Thoracic aorta (tissue), 2 donors: Measurements from ENCODE around the gene CFAP100. TPM values are rescaled to one million over a fixed set of nuclear protein-coding genes. Genes with fewer than 3 reads are reported as not detected.

ENCODE experiments used
- ATAC-seq: fragments of 150-250 bp; one replicate; pipeline ENCODE4 v1.8.0; 2017; ENCODE audit warnings: low read depth; ENCODE audit not compliant: insufficient number of reproducible peaks, low FRiP score
- DNase-seq: peaks from one replicate; pipeline ENCODE4 v3.0.0-alpha.2; 2020; ENCODE audit warnings: low spot score
- H3K27ac ChIP-seq, 2 donors: fragments of 200-600 bp; sonication (generic); 1 replicate in 1 of 2; 2 replicates in 1 of 2; pipeline ENCODE4 v1.5.1; 2016; ENCODE audit warnings: mild to moderate bottlenecking in 2 of 2, moderate library complexity in 2 of 2
- H3K27me3 ChIP-seq: fragments of 200-600 bp; sonication (generic); replicated peaks from 2 replicates; pipeline ENCODE4 v1.6.0; 2016; ENCODE audit warnings: mild to moderate bottlenecking; ENCODE audit not compliant: insufficient read depth
- H3K36me3 ChIP-seq: fragments of 200-600 bp; sonication (generic); one replicate; pipeline ENCODE4 v1.5.1; 2016
- H3K4me1 ChIP-seq, 2 donors: fragments of 200-600 bp; sonication (generic); 1 replicate in 1 of 2; 2 replicates in 1 of 2; pipeline versions ENCODE4 v1.5.1 to v1.6.0; 2016; ENCODE audit warnings: low read depth in 2 of 2, mild to moderate bottlenecking in 1 of 2; ENCODE audit not compliant: control insufficient read depth in 1 of 2
- H3K4me3 ChIP-seq: fragments of 200-600 bp; sonication (generic); 2 replicates; pipeline ENCODE4 v1.5.1; 2016; ENCODE audit warnings: mild to moderate bottlenecking
- H3K9me3 ChIP-seq: fragments of 200-600 bp; sonication (generic); 2 replicates; pipeline ENCODE4 v1.5.1; 2016
- CTCF ChIP-seq: fragments of 200-600 bp; sonication (generic); IDR thresholded peaks from one replicate; pipeline ENCODE4 v1.5.1; 2019; ENCODE audit warnings: antibody characterized with exemption
- total RNA-seq, 2 donors: library from RNA; depleted of rRNA; stranded (reverse); fragments of >200 nt; gene quantifications; one replicate each; pipeline versions ENCODE4 v1.1.0 to v1.2.3, GENCODE V29; 2016

Gene CFAP100
- total RNA-seq, 2 donors from 2014 or later = not detected

- Histone ChIP-seq H3K36me3 (no peaks in the 10 kb centered on the region), H3K27me3 (no peaks in the 10 kb centered on the region), H3K4me3 (no peak overlapping the region), H3K9me3 (no peaks in the 10 kb centered on the region), H3K4me1 (no peaks in the 10 kb centered on the region), H3K27ac (no peak overlapping the region)
- DNase-seq (no peak), ATAC-seq (no peak)
- TF ChIP-seq CTCF = no peak
Observed at GRCh38 chr3:126370055-126370454, 24.7 kb upstream of the CFAP100 start.

- Histone ChIP-seq H3K4me1 (no peaks in the 10 kb centered on the region), H3K27me3 (no peaks in the 10 kb centered on the region), H3K27ac (no peak overlapping the region), H3K4me3 (no peak overlapping the region), H3K36me3 (no peaks in the 10 kb centered on the region), H3K9me3 (no peaks in the 10 kb centered on the region)
- ATAC-seq = no peak
- TF ChIP-seq CTCF = no peak
- no peak for DNase-seq
Observed at GRCh38 chr3:126370606-126371005, 24.1 kb upstream of the CFAP100 start.

- DNase-seq (no peak), ATAC-seq (no peak)
- Histone ChIP-seq H3K4me1 (no peaks in the 10 kb centered on the region), H3K27ac (no peak overlapping the region), H3K36me3 (no peaks in the 10 kb centered on the region), H3K4me3 (no peak overlapping the region), H3K27me3 (no peaks in the 10 kb centered on the region), H3K9me3 (no peaks in the 10 kb centered on the region)
- no peak for TF ChIP-seq CTCF
Observed at GRCh38 chr3:126371096-126371705, 23.5 kb upstream of the CFAP100 start.

- no peaks in the 10 kb centered on the region for H3K27me3 ChIP-seq
- no peaks in the 10 kb centered on the region for H3K9me3 ChIP-seq
- no peak overlapping the region for H3K27ac ChIP-seq
- no peak for DNase-seq
- H3K4me3 ChIP-seq = no peak overlapping the region
- no peaks in the 10 kb centered on the region for H3K36me3 ChIP-seq
- no peaks in the 10 kb centered on the region for H3K4me1 ChIP-seq
- TF ChIP-seq CTCF = no peak
- ATAC-seq = no peak
Observed at GRCh38 chr3:126372413-126373145, 22.1 kb upstream of the CFAP100 start.

- H3K36me3 ChIP-seq = no peaks in the 10 kb centered on the region
- H3K27ac ChIP-seq = no peak overlapping the region
- DNase-seq = no peak
Observed at GRCh38 chr3:126373146-126373613, 21.5 kb upstream of the CFAP100 start.

More at GRCh38 chr3:126373146-126373613, 21.5 kb upstream of the CFAP100 start:
- Histone ChIP-seq H3K9me3 (no peaks in the 10 kb centered on the region), H3K27me3 (no peaks in the 10 kb centered on the region), H3K4me3 (no peak overlapping the region), H3K4me1 (no peaks in the 10 kb centered on the region)
- no peak for TF ChIP-seq CTCF
- no peak for ATAC-seq
